ENCODE measurements around the gene TMEM131.

Gene TMEM131

DNA sequence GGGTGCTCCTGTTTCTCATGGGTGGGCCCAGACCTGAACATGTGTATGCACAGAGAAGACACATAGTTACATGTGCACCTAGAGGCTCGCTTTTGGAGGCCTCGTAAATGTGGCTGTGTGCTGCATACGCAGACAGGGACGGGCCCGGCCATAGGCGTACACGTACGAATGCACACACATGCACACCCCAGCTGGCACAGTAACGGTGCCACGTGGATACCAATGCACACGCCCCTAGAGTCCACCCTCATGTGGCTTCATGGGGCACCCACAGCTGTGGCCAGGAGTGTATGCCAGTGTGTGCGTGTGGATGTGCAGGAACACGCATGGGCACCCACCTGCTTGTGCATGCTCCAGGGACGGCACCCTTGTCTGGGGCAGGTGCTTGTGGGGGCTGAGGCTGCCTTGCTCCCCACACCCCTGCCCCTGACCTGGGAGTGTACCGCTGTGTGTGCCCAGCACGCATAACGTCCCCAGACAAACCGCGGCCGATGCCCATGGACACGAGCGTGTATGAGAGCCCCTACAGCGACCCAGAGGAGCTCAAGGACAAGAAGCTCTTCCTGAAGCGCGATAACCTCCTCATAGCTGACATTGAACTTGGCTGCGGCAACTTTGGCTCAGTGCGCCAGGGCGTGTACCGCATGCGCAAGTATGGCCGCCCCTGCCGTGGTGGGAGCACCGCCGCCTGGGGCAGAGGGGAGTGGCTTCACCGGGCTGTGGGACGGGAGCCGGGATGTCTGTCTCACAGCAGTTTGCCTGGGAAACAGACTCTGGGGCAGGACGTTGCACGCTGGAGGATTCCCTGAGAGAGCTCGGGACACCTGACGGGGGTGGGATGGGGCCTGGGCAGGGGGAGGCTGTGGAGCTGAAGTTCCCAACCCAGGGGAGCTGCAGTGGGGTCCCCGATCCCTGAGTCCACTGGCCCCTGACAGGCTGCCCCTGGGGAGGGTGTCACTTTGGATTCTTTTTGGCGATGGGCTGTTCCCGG, 261.4 kb downstream of the TMEM131 start:
- no peak for FAIRE-seq

DNA sequence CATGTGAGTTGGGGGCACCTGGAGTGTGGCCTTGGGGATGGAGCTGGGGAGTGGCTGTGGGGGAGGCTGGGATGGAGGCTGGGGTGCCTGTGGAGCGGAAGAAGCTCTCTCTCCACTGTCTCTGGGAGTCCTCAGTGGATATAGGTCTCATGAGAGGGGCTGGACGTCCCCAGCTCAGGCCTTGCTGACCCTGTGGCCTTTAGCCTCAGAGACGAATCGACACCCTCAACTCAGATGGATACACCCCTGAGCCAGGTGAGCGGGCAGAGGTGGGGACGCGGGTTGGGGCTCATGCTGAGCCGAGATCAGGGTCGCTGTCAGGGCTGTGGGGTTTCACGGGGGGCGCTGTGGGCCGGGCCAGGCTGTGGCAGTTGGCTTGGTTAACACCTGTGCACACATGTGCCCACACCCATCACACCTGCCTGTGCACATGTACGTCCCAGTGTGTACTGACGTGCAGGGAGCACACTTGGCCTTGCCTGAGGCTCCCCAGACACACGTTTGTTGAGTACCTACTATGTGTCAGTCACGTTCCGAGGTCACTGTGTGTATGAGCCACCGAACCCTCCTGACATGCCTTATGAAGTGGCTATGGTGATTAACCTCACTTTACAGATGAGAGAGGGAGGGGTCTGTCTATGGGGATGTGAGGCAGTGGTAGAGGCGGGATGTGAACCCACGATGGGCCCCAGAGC, 262.3 kb downstream of the TMEM131 start:
- no peak for FAIRE-seq

DNA sequence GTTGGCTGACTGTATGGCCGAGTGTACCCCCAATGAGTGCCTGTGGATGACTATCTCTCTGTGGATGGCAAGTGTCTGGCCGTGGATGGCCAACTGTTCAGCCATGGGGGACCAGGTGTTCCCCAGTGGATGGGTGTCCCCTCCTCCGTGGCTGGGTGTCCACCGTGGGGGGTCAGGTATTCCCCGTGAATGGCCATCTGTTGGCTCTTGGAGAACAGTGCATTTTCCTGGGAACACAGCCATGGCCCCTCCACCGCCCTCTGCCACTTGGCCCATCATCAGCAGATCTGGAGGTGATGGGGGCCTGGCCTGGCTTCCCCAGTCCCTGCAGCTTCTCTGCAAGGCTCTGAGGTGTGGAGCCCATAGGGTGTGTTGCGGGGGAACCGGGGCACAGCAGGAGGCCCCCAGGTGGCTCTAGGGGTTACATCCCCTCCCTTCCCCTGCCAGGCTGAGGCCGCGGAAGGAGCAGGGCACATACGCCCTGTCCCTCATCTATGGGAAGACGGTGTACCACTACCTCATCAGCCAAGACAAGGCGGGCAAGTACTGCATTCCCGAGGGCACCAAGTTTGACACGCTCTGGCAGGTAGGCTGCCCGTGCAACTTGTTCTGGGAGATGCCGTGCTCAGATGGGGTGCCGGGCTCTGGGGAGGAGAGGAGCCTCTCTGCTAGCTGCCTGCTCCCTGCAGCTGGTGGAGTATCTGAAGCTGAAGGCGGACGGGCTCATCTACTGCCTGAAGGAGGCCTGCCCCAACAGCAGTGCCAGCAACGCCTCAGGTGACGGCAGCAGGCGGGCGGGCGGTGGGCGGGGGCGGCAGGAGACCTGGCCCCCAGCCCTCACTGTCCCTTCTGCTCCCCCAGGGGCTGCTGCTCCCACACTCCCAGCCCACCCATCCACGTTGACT, 263.1 kb downstream of the TMEM131 start:
- no peak for FAIRE-seq

DNA sequence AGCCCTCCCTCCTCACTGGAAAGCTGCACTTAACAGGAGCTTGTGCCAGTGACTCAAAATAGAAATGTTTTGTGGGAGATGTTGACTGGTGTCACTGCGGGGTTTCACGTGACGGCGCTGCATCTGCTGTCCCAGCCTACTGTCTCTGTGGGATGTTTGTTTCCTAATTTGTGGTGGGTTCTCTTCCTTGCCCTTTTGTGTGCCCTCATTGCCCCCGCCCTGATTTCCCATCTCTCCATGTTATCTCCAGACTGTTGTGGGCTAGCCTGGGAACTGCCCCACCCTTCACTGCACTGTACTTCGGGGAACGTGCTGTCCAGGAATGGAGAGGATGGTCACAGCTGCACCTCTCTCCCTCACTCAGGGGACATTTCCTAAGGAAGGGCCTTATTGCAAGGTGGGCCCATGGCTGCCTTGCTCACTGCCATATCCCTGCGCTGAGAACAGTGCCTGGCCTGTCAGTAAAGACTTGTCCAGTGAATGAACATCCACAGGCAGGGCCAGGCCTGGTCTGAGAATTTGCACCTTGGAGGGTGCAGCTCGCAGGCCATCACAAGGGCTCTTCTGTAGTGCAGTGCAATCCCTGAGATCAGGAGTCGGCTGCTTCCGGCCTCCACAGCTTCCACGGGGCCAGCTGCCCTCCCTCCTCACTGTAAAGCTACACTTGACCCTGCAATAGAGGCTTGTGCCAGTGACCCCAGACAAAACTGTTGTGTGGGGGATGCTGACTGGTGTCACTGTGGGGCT, 264.3 kb downstream of the TMEM131 start:
- FAIRE-seq = no peak

DNA sequence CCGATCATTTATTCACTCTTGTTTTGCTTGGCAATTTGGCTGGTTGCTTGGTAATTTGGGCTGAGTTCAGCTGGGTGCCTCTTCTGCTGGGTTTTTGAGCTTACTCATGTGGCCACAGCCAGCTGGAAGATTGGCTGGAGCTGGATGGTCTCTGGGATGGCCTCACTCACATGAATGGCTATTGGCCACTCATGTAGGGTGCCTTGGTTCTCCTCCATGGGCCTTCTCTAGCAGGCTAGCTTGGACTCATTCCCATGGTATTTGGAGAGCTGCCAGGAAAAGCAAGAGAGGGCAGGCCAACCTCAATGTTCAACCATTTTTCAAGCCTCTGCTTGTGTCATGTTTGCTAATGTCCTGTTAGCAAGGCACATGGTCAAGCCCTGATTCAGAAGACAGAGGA, 265.5 kb downstream of the TMEM131 start:
- FAIRE-seq = no peak

DNA sequence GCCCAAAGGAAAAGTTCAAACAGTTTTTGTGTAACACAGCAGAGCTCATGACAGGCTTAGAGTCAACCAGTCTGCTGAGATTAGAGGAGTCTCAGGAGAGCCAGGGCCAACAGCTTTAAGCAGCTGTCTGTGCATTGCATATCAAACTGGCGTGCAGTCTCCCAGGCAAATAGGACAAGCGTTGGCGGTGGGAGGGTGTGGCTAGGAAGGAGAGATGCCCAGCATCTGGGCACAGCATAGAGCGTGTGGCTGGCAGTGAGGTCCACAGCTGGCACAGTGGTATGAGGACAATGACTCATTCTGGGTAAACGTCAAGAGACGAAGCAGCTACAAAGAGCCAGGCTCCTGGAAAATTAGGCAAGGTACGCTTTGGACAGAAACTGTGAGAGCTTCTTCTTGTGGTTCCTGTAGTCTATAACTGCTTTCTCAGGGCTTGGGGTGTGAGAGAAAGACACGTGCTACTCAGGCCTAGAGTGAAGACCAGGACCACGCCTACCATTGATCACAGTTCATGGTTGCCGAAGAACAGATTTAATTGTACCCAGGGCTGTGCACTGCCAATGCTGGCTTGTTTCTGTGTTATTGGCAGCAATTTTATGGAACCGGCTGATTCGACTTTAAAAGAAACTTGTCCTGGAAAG, 267.5 kb downstream of the TMEM131 start:
- no peak for FAIRE-seq

DNA sequence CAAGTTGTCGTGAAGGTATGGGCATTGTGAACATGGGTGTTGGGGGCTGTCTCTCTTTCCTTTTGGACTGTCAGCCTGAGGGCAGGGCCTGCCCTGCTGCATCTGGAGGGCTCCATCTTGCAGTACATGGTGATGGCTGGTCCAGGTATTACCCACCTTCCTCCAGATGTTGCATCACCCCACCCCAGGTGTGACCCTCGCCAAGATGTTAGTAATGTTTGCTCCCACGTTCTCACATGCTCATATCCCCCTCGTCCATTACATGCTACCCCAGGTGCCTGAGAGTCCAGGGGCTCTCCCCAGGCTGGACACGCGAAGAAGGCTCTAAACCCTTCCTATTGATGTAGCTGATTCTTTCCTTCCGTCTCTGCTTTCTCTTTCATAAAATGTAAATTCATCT, 268.5 kb downstream of the TMEM131 start:
- no peak for FAIRE-seq

DNA sequence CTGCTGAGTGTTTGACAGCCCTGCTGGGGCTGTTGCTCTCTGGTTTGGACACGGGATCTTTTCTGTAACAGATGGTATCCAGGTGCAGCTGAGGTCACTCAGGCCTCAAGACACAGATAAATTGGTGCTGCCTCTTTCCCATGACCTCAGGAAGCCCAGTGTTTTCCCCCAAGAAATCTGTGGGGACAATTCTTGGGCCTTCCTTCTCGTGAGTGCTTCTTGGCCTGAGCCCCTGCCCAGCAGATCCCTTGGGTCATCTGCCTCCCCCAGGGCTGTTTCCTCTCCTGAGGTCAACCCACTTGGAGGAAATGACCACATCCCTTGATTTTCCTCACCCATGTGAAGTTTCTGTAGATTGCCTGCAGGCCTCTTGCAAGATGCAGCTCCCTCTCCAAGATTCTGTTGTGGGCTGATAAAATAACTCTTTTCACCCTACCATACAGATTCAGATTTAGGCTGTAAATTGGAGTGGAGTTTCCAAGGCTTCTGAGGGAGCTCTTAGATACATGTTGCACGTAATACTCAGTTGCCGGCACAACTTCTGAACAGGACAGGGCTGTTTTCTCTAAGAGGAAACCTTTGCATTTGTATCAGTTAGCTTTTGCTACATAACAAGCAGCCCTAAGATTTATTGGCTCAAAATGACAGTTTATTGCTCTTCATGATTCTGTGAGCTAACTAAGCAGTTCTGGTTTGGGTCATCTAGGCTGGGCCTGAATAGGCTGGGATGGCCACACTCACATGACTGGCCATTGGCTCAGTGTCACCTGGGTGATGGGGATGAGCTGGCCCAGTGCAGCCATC, 269.3 kb downstream of the TMEM131 start:
- FAIRE-seq = no peak

DNA sequence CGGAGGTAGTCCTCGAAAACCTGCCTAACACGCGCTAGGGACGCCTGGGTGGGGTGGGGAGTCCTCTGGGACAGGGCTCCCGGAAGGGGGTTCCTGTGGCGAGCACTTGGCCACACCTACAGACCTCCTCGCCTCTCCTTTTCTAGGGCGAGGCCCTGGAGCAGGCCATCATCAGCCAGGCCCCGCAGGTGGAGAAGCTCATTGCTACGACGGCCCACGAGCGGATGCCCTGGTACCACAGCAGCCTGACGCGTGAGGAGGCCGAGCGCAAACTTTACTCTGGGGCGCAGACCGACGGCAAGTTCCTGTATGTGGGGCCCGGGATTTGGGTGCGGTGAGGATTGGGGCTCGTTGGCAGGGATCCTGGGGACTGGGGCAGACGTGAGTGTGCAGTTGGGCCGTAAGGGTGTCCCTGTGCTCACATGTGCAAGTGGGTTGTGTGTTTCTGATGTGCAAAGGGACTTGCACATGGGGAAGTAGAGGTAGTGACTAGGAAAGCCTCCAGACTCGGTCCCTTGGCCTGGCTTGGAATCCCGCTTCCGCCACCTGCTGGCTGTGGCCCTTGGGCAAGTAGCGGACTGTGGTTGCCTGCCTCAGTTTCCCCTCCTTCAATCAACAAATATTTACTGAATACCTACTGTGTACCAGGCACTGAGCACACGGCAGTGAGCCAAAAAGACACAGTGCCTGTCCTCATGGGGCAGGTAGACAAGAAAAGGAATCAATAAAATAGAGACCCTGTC, 270.6 kb downstream of the TMEM131 start:
- no peak for FAIRE-seq

DNA sequence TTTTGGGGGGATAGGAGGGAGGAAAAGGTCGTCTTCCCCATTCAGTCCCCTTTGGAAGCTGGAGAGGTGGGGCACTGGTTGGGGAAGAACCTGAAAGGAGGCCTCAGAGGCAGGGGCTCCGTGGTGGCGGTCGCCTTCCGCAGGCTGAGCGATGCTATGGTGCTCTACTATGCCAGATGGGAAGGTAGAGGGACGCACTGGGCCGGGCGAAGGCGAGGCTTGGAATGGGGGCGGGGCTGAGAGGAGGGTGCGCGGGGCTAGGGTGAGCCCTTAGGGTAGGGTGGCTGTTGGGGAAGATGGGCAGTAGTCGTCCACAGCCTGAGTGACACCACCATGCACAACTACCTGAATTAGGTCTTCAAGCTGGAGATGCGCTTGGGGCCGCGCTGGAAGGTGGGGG, 271.2 kb downstream of the TMEM131 start:
- FAIRE-seq = no peak

DNA sequence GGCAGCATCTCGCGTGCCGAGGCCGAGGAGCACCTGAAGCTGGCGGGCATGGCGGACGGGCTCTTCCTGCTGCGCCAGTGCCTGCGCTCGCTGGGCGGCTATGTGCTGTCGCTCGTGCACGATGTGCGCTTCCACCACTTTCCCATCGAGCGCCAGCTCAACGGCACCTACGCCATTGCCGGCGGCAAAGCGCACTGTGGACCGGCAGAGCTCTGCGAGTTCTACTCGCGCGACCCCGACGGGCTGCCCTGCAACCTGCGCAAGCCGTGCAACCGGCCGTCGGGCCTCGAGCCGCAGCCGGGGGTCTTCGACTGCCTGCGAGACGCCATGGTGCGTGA, 271.7 kb downstream of the TMEM131 start:
- FAIRE-seq = no peak

DNA sequence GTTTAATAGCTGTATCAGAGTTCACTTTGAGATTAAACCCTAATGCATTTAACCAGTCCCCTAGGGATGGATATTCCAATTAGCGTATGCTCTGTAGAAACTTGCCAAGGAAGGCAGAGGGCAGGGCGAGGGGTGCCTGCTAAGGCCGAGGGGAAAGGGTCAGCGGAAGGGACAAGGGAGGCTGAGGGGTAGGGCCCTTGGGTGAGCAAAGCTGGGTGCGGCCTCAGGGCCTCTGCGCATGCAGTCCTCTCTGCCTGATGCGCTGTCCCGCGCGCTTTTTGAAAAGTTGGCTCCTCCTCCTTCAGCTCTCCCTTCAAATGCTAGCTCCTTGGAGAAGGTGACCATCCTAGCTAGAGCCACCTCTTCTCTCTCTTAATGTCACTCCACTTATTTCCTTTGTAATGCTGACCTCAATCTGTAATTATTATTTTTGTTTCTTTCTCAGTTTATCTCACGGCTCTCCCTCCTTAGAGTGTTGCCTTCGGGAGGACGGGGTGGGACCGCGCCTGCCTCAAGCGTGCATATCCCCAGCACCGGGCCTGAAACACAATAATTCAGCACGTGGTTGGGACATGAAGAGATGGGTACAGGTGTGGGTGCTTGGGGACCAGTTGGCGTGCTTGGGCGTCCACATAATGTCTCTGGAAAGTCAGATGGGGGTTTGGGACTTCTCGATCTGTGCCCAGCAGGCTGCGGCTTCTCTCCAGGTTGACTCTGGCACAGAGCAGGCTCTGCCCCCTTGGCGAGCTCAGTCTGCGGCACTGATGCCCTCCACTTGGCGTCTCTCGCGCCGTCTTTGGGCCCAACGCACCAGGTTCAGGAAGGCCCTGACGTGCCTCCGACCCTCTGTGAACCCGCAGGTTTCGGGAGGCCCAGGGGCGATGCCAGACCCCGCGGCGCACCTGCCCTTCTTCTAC, 272.3 kb downstream of the TMEM131 start:
- FAIRE-seq = no peak

DNA sequence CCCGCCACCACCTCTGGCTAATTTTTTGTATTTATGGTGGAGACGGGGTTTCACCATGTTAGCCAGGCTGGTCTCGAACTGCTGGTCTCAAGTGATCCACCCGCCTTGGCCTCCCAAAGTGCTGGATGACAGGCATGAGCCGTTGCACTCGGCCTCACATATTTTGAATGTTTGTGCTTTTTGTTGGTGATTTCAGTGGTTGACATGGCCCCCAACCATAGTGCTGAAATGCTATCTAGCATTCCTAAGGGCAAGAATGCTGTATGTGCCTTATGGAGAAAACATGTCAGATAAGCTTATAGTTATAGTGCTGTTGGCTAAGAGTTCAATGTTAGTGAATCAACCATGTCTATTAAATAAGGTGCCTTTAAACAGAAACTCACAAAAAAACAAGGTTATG, 273.5 kb downstream of the TMEM131 start:
- no peak for FAIRE-seq

DNA sequence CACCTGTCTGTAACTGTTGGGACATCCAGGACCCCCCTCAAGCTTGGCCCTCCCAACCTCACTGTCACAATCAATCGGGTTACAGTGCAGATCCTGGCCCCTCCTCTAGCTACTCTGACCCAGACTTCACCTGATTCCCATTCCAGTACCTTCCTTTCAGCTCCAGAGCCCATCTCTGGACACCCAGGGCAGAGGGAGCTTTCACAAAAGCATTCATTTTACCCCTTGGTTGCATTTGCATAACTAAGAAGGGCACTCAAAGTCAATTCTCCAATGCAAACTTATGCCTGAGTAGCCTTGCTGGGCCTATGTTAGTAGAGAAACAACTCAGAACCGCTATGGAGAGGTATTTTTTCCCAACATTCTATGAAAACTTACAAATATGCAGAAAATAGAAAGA, 275.0 kb downstream of the TMEM131 start:
- FAIRE-seq = no peak

DNA sequence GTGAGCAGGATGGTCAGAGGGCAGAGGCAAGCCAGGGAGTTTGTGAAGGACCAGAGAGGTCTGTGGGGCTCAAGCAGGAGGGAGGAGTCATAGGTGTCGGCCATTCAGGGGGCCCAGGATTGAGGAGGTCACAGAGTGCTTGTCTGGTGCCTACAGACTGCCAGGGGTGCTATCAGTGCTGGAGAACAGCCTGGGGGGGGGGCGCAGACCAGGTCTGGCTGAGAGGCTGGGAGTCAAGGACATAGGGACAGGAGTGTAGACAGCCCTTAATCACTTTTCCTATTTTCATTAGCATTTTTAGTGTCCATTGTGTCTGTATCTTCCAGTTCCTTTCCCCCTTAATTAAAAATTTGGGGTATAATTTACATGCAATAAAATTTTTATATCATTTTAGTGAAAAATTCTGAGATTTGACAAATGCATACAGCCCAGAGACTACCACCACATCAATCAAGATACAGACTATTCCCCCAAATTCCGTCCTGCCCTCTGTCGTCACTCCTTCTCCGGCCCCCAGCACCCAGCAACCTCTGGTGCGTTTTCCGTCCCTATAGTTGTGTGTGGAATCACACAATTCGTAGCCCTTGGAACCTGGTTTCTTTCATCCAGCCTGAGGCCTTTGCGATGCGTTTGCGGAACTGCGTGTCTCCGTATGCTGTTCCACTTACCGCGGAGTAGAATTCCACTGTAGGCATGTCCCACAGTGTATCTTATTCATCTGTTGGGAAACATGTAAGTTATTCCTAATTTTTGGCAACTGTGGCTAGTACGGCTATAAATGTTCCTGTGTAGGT, 276.2 kb downstream of the TMEM131 start:
- FAIRE-seq = no peak

DNA sequence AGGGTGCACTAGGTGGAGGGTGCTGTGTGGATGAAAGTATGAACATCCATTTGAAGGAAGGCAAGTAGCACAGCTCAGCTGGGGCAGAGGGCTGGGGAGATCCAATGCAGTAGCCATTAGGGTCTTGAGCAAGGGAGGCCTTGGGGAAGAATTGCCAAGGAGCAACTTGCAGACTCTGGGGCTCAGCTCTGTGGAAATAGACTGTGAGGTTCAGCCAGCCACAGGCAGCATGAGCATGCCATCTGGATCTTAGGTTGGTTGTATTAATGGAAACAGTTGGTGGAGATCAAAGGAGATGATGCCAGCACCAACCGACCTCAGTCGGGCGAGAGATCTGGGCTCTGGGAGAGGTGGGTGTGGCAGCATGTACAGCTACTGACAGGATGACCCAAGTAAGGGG, 276.8 kb downstream of the TMEM131 start:
- FAIRE-seq = no peak

DNA sequence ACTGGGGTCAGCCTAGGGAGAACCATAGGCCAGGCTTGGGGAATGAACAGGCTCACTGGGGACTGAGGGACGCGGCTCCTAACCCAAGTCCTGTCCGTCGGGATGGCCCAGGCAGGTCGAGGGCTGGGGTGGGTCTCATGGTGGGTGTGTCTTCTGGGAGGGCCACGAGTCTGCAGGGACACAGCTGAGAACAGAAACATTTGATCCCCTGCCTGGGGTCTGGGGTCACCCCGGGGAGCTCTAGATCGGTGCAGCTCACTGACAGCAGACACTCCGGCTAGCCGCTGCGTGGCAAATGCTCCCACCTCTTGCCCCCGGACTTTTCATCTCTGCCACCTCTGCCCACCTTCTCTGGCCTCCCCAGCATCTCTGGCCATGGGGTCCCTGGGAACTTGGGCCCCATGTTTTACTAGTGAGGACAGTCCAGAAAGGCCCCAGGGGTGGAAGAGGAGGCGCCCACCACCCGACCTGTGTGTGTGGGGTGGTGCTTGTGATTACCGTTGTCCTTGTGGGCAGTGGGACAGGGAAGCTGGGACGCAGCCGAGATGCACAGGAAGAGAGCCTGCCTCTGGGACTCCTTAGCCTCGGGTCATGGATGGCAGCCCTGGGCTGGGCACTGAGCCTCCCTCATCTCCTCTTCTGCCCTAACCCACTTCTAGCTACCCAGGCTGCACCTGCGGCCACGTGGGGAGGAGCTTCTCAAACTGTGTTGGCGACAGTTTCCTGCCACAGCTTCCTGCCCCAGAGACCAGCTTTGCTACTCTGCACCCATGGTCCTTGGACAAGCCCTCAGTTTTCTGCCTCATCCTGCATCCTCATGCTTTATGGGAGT, 277.5 kb downstream of the TMEM131 start:
- no peak for FAIRE-seq
